ENCODE data around the gene SLC38A9. TPM values are rescaled to one million over a fixed set of nuclear protein-coding genes. Genes with fewer than 3 reads are reported as not detected.
A peak's percentile ranks its signal among the peaks of the same experiment; 100 is the strongest.

SLC38A9 gene
- total and polyA plus RNA-seq, 9 of the 15 experiments (the other 6 are each of a cell fraction or from before 2014, with no cell fraction given) = 14.0 to 34.5 (median 20.7) TPM

DNA sequence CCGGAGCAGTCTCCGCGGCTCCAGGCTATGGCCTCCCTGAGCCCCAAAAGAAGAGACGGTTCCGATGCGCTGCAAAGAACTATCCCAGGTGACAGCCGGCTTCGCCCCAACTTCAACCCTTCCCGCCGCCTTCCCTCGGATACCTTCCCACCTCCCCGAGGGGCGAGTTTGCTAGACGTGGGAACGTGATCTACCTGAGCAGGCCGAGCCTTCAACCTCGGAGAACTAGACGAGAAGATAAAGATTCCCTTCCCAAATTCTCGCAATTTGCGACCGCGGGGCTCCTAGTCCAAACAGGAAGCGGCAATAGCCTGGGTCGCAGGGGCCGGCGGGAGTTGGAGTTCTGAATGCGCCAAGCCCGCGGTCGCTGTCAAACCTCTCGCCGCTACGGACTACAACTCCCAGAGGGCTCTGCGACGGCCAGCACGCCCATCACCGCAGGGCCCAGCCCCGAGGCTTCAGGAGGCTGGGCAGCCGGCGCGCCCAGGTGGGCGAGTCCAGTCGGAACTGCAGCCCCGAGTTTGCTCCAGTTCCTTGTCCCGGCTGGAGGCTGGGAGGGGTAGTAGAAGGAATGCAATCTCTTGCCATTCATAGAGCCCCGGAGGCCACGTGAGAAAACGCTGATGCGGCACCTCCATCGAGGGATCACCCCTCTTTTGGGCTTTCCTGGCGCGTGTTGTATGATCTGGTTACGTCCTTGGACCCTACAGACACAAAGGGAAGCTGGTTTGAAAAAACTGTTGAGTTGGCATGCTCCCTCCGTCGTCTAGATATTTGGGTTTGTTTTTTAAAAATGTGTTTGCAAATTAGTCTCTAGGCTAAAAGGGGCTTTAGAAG is at the start of gene SLC38A9 (continued):
- TF ChIP-seq HMGXB4 (CRISPR knock-in tag; IDR thresholded peaks at IDR 0.05) = no peak
- peak; percentile 84 for TF ChIP-seq CXXC5 (CRISPR knock-in tag; IDR thresholded peaks at IDR 0.05)
- TF ChIP-seq YY1 (IDR thresholded peaks at IDR 0.05; ENCODE audit: borderline replicate concordance in 1 of 3, control insufficient read depth in 1 of 3, extremely low read depth in 1 of 3, insufficient read depth in 3 of 3, insufficient read length in 1 of 3, insufficient replicate concordance in 2 of 3, low read depth in 1 of 3, low read length in 2 of 3) = peak in 2 of 3 experiments; percentile 32 to 60
- TF ChIP-seq, protein P1, sequence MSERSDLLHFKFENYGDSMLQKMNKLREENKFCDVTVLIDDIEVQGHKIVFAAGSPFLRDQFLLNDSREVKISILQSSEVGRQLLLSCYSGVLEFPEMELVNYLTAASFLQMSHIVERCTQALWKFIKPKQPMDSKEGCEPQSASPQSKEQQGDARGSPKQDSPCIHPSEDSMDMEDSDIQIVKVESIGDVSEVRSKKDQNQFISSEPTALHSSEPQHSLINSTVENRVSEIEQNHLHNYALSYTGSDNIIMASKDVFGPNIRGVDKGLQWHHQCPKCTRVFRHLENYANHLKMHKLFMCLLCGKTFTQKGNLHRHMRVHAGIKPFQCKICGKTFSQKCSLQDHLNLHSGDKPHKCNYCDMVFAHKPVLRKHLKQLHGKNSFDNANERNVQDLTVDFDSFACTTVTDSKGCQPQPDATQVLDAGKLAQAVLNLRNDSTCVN (CRISPR knock-in tag; IDR thresholded peaks at IDR 0.05) = no peak
- TF ChIP-seq RBBP5 (IDR thresholded peaks at IDR 0.05; ENCODE audit: borderline replicate concordance, insufficient read depth, low read length, poor library complexity, severe bottlenecking) = peak; percentile 86
- TF ChIP-seq ZBTB17 (CRISPR knock-in tag; IDR thresholded peaks at IDR 0.05) = no peak
- TF ChIP-seq POLR2A (conservative IDR thresholded peaks at IDR 0.05) = peak; percentile 79
- no peak for TF ChIP-seq ARID2 (IDR thresholded peaks at IDR 0.05)
- TF ChIP-seq SIN3A (IDR thresholded peaks at IDR 0.05; ENCODE audit: borderline replicate concordance in 2 of 2, control insufficient read depth in 1 of 2, low read depth in 2 of 2, low read length in 2 of 2) = peak; percentile 74 to 75; a peak in 1 of 4 replicates
- TF ChIP-seq DIDO1 (tag; IDR thresholded peaks at IDR 0.05; ENCODE audit: low read depth) = peak; percentile 69; the same call in 1 of the 2 replicates
- TF ChIP-seq NFYB (IDR thresholded peaks at IDR 0.05; ENCODE audit: extremely low read depth, insufficient read length) = no peak
- 0 out of 2 replicates have a peak, but pooled peaks have one; percentile 25 for TF ChIP-seq ZNF232 (CRISPR knock-in tag; IDR thresholded peaks at IDR 0.05)
- no peak for TF ChIP-seq ZNF384 (IDR thresholded peaks at IDR 0.05; ENCODE audit: low read depth, low read length)
- TF ChIP-seq, protein P2, sequence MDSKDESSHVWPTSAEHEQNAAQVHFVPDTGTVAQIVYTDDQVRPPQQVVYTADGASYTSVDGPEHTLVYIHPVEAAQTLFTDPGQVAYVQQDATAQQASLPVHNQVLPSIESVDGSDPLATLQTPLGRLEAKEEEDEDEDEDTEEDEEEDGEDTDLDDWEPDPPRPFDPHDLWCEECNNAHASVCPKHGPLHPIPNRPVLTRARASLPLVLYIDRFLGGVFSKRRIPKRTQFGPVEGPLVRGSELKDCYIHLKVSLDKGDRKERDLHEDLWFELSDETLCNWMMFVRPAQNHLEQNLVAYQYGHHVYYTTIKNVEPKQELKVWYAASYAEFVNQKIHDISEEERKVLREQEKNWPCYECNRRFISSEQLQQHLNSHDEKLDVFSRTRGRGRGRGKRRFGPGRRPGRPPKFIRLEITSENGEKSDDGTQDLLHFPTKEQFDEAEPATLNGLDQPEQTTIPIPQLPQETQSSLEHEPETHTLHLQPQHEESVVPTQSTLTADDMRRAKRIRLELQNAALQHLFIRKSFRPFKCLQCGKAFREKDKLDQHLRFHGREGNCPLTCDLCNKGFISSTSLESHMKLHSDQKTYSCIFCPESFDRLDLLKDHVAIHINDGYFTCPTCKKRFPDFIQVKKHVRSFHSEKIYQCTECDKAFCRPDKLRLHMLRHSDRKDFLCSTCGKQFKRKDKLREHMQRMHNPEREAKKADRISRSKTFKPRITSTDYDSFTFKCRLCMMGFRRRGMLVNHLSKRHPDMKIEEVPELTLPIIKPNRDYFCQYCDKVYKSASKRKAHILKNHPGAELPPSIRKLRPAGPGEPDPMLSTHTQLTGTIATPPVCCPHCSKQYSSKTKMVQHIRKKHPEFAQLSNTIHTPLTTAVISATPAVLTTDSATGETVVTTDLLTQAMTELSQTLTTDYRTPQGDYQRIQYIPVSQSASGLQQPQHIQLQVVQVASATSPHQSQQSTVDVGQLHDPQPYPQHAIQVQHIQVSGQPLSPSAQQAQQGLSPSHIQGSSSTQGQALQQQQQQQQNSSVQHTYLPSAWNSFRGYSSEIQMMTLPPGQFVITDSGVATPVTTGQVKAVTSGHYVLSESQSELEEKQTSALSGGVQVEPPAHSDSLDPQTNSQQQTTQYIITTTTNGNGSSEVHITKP (IDR thresholded peaks at IDR 0.05; ENCODE audit: partially characterized antibody) = peak; percentile 96
- TF ChIP-seq SMARCE1 (IDR thresholded peaks at IDR 0.05) = peak; percentile 31; the same call in 1 of the 2 replicates
- TF ChIP-seq HCFC1 (IDR thresholded peaks at IDR 0.05; ENCODE audit: low read depth, low read length) = peak; percentile 97
- TF ChIP-seq MCM7 (IDR thresholded peaks at IDR 0.05) = no peak
- peak; percentile 56; the same call in 1 of the 2 replicates for TF ChIP-seq ZNF175 (CRISPR knock-in tag; IDR thresholded peaks at IDR 0.05; ENCODE audit: low read depth)
